Measurements from ENCODE around the gene TNFAIP8.
A peak's percentile ranks its signal among the peaks of the same experiment; 100 is the strongest.

Gene TNFAIP8

DNA sequence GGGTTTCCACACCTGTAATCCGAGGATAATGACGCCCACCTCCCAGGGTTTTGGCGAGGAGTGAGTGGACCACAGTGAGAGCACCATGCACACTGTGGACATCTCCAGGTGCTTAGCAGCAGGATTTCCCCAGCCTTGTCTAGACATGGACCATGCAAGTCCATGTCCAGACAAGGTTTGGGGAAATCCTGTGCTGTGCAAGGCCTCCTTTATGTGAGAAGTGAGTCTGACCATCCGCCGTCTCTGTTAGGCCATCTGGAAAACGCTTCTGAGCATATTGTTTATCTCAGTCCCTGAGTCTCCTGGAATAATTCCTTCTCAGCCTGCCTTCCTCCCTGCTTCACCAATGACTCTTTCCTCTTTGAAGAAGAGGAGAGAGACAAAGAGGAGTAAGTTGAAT, 26.2 kb upstream of the TNFAIP8 start:
- no peak for DNase-seq

DNA sequence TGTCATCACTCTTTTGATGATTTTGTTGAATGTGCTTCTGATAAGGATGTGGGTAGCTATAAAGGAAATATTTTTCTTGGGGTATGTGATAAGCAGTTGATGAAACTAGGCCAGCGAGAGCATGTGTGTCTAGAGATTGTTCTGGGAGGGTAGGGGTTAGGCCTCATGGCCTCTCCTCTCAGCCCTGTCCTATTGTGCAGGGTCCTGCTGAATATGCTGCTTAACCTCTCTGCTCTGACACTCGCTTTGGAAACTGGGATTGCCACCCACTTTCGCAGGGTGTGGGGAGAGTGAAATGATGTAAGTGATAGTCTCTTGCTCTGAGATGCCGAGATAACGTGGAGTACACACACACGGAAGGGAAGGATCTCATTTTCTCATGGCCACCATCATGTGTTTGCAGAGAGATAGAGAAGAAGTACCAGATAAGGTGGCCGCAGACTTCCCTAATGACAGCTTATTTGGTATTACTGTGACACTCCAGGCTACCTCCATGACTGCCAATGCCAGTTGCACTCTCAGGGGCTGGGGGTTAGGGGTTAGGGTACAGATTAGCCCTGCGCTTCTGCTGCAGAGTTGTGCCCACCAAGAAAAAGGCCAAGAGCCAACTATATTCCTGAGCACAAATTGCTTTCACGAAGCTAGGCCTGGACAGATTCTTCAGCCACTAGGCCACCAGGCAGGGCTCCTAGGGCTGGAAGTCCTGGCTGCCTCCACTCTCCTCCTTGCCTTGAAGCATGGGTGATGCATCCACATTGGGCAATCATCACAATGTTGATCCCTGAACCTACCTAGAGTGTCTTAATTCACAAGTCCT, 25.2 kb upstream of the TNFAIP8 start:
- DNase-seq, result no peak

DNA sequence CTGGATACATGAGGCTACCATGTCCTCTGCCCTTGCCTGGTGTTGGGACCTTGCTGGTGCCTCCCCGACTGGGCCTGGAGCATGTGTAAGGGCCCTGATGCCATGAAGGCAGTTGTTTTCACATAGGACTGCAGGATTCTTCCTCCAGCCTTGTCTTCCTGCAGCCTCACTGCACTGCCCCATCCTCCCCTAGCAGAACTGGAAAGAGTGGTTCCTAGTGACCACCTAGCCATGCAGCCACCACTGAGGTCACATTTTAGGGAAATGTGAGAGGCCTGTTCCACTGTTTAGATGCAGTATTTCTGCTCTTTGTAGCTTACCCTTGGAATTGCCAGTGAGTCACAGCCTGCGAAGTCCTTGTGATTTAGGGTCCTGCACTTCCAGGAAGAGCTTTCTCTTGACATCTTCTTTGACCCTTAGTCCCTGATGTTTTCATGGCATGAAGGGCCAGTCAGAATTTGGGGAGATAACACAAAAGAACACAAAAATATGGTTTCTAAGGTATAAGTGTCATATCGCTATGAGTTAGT, 24.2 kb upstream of the TNFAIP8 start:
- DNase-seq, result peak; percentile 54

DNA sequence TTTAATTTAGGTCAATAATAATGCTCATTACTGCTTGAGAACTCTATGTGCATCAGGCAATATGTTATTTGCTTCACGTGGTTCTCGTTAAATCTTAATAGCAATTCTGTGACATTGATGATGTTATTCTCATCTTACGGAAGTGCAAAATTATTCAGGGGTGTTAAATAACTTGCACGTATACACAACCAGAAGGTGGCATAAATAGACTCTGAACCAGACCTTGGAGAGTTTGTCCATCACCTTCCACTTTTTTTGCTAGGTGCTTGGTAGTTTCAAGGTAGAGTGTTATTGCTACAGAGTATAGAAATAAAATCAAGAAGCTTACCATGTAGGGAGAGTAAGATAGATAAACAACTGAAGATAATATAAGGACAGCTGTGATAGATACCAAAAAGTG, 23.6 kb upstream of the TNFAIP8 start:
- no peak for DNase-seq

DNA sequence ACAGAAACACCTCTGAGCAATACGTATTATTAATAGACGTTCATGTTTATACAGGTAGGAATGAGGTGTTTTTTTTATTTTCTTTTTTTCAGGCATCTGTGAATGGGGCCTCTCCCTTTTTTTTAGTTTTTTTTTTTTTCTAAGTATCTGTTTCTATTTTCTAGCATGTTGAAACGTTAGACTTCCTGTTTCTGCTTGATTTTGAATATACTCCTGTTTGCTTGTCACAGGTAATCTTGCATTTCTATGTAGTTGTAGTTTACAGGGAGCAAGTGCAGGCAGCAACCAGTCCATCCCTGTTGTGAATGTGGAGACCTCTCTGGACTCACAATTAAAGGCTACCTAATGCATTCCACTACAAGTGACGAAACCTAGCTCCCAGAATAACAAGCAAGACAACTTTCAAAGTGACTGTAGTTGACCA, 22.8 kb upstream of the TNFAIP8 start:
- no peak for DNase-seq

DNA sequence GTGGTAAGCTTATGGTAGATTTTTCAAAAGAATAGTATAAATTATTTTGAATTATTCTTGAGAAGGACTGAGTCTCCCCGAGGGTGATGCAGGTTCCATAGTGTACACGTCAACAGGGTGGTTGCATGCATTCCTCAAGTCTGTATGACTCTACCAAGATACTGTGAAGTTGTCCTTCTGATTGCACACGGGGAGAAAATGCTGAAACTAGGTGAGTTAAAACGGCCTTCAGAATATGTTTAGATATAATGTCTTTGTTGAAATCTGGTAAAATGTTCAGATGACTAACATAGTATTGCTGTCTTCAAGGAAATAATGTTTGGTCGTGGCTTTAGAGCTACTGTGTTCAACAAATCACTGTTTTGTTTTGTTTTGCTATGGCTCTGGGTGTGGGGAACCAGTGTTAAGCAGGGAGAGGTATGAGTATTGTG, 22.4 kb upstream of the TNFAIP8 start:
- no peak for DNase-seq

DNA sequence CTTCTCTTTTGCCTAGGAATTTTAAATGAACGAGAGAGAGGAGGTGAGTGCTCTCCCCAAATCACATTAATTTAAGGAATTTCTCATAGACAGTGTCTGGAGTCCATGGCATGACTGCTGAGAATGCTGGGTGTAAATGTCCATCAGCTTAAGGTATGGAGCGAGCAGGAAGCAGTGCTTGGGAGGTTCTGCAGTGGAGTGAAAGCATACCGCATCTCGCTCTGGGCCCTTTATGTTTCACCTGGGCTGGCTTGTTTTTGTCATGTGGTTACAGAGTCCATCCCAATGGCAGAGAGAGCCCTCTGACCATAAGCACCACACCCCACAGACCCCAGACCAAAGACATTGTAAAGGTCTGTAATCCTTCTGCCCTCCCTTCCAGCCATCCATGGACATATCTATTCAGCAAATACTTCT, 20.6 kb upstream of the TNFAIP8 start:
- no peak for DNase-seq

DNA sequence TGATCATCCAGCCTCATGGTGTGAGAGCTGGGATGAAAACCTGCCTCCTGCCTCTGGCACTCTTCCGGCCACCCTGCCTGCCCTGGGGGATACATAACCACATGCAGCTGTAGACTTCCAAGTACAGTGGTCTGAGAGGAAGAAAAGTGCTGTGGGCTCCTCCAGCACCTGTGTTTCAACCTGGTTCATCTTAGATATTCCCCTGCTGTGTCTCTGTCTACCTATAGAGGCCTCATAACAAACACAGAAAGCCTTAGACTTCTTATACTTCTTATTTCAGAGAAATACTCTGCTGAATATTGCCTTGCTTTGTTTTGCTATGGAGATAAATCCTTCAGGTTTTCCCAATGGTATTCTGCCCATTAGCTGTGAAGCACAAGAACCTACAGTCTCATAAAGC, 19.6 kb upstream of the TNFAIP8 start:
- DNase-seq, result no peak

DNA sequence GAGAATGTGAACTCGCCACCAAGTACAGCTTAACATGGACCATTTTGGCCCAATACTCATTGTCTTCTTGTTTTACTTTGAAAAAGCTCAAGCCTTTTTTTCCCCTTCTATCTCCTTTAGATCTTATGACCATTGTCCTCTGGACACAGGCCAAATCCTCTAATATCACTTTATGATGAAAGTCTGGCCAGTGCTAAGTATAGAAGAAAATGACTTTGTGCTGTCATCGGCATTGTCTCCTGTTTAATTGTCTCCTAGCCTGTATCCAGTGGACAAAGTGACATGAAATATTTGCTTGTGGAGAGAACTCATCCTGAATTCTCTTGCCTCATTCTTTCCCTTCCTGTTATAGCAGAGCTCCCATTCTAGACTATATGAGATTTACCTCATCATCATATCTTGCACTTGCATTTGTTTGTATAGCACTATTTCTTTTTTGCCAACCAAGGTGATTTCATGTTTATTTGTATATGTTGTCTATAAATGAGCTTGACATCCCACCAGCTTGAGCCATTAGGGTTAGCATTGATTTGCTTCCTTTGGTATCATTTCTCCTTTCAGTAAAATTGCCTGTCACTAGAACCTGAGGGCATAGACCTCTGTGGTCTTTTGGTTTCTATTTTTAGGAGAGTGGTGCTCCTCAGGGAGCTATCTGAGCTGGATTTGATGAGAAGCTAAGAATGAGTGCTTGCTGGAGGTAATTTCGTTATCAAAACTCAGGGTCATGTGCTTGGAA, 18.8 kb upstream of the TNFAIP8 start:
- no peak for DNase-seq

DNA sequence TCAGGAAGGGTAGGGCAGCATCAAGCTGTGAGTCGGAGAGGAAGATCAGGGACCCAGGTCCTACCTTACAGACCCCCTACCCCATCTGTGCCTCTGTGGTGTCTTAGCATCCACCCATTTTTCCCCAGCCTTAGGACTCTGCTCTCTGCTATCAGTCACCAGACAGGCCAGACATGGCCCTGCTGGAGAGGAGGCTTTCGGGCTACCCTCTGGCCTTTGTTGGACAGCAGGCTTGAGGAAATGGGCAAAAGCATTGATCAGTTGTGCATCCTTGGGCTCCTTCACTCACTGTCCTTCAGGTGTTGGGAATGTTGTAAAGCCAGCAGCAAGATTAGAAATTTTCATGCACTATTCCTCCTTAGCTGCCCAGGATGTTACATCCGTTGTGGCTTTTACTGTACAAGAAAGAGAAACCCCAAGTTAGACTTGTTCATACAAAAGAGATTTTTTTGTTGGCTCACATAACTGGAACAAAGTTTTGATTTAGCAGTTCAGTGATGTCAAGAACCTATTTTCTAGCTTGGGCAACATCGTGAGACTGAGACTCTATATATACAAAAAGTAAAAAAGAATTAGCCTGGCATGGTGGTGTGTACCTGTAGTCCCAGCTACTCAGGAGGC, 17.4 kb upstream of the TNFAIP8 start:
- DNase-seq, result no peak

DNA sequence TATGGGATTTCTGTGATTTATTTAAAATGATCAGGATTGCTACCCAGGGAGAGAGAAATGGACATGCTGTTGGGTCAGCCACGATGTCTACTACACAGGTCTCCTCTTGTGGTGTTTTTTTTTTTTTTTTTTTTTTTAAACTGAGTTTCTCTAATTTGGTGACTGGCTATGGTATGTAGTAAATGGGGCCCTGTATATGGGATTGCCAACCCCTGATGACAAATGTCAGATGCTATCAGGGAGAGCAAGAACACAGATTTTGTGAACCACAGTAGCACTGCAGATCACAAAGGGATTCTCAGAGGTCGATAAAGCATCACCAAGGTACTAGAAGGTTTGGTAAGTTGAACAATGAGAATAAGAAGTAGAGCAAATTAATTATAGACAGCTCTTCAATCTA, 16.5 kb upstream of the TNFAIP8 start:
- no peak for DNase-seq

DNA sequence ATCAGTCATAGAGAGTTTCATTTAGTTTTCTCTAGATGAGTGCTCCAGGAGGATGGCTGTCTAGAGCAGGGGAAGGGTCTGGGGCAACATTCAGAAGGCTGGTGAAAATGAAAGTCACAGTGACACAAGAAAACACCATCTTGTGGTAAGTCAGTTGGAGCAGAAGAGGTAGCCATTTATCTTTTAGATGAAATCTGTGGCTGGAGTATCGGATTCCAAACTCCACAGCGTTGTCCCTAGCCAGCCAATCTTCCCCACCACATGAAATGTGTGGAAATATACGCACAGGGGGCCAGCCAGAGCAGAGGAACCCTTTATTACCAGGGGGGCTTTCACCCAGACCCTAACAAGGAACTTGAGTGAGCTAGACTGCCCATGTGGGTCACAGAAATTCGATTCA, 15.9 kb upstream of the TNFAIP8 start:
- DNase-seq, result no peak

DNA sequence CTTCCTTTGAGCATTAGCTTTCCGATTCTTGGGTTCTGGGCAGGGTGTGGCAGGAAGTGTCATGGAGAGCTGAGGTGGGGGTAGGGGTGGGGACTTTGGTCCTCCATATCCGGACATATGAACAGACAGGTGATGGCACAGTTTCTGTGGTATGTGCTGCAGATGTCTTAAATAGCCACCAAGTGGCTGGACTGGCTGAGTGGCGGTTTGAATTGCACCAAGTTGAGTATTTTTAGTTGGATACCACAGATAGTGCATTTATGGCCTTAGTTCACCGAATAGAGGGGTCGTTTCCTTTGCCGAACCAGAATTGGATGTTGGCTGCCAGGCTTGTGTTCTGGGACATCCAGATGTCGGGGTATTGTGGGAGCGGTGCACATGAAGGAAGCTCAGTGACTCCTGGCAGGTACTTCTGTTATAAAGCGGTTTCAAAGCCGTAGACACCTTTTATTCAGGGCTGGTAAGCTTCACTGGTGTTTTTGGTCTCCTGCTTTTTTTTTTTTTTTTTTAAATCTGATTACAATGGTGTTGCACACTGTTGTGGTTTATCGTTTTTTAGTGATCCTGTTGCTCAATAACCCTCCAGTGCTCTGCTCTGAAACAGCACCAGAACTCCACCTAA, 15.1 kb upstream of the TNFAIP8 start:
- no peak for DNase-seq

DNA sequence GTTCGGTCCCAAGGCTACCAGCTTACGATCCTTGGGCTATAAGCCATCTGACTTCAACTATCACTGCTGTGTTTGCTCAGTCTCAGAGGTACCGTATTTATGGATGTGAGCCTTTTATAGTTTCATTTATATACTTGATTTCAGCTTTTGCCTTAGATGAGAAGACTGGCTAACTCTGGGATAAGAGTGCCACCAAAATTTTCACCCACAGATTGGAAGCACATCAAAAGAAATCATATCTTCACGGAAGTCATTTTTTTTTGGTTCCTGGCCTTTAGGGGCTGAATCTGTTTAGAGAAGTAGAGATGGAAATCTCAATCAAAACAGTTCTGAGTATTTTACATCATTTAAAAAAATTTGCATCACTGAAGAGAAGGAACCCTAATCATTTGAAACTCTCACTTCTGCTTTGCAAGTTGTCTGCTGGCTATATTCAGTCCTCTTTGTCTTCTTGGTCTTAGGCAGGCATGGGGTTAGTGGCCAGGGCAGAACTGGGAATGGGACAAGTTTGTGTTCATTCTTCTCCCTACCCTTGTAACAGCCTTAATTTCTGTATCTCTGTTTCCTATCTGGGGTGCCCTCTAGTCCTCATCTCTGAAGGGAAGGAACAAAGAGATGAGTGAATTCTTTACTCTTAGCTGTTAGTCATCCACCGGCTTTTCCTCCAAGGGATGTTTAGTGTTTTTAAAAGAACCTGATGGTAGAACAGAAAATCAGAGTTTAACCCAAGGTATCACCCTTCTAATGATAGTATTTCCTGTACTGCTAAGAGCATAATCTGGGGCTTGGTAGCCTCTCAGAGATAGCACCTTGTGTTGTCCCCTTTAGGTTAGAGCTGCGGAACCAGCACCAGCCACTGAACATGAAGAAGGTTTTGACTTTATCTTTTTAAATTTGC, 14.1 kb upstream of the TNFAIP8 start:
- peak; percentile 78 for DNase-seq

DNA sequence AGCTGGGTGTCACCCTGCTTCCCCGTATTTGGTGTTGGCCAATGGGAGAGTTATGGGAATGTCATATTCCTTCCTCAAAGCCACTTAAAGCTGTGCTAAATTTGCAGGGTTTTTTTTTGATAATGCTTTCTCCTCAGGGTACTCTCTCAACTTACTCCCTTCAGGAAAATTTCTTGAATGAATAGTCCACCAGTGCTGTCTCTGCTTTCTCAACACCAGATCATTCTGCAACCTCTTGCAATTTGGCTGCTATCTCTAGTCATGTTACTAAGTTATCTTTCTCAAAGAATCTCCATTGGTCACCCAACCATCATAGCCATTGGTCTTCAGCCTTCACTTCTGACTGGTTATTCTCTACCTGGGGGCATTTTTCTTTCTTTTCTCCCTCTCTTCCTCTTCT, 13.4 kb upstream of the TNFAIP8 start:
- DNase-seq, result peak; percentile 62

DNA sequence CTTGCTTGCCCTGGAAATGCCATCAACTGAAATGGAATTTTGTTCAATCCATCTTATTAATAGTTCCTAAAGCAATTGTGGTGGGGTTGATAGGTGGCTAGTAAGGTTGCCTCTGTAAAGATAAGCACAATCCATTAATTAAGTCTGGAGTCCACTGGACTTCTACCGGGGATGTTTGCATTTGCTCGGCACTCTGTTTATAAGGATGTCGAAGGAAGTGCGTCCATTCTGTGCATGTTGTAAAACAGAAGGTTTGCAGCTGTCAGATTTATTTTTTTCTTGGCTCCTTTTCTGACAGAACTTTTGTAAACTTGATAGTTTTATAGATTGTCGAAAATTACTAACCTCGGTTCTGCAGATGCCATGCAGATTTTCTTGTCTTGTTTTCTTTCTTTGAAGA, 12.8 kb upstream of the TNFAIP8 start:
- no peak for DNase-seq

DNA sequence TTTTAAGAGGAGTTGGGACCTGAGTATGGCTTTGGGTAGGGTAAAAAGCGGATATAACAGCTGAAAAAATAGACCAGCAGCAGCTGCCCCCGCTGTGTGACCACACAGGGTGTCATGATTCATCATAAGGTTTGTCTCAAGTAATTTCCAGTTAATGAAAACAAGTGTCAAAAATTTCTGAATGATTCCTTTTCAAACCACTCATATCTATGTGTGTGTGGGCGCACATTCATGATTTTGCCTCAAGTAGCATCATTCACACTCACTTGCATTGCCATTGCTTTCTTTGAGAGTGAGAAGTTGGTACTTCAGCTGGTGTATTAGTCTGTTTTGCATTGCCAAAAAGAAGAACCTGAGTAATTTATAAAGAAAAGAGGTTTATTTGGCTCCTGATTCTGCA, 12.1 kb upstream of the TNFAIP8 start:
- DNase-seq, result peak; percentile 85

DNA sequence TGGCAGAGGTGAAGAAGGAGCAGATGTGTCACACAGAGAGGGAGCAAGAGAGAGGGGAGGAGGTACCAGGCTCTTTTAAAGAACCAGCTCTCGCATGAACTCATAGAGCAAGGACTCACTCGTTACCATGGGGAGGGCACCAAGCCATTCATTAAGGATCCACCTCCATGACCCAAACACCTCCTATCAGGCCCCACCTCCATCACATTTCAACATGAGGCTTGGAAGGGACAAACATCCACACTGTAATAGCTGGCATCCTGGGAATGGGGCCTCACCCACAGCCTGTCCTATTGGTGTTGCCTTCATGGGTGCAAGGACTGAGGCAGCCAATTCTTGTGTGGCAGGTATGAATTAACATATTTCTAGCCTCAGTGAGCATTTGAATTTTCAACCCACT, 11.6 kb upstream of the TNFAIP8 start:
- no peak for DNase-seq

DNA sequence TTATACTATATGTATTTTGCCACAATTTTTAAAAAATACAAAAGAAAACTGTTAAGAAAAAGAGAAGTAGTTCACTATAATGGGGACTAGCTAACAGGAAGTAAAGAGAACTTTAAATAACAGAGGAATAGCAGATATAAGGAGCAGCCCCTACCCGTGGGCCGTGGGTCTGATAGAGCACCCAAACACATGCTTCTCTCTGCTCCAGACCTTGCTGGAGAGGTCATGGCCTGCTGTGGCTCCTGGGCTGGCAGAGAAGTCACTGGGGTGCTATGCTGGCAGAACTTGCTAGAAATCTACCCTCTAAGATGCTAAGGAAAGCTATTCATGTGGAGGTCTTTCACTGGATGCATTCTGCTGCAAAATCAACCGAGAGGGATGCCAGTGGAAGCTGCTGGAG, 10.0 kb upstream of the TNFAIP8 start:
- no peak for DNase-seq

DNA sequence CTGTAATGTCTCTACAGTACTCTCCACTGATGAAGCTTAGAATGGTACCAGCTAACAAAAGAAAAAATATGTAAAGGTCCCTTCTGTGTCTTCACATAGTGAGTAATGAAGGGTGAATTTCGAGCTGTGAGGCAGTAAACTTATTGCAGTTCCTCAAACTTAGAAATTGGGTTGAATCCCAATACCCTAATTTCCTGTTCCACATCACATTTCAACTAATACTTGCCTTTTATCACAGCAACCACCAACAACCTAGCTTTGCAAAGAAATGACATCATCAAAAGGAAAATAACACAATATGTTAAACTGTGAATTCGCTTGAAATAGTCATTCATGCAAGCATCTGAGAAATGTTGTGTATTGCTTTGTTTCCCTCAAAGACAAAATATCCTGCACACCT, 9.4 kb upstream of the TNFAIP8 start:
- DNase-seq, result peak; percentile 58

DNA sequence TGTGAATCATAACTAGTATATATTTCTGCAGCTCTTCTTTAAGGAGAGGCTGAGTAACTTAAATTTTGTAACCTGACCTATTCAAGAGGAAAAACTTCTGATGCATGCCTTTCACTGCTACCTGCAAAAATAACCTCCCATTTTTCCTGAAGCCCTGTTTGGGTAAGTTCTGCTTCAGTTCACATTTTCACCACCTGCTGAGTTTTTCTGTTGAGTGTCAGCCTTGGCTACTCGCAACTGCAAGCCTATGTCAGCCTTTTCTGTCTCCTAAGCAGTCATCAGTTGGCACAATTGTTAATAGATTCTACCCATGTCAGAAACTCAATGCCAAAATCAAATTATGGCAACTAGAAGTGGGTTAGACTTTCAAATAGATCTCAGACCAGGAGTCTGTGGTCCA, 8.2 kb upstream of the TNFAIP8 start:
- DNase-seq, result no peak

DNA sequence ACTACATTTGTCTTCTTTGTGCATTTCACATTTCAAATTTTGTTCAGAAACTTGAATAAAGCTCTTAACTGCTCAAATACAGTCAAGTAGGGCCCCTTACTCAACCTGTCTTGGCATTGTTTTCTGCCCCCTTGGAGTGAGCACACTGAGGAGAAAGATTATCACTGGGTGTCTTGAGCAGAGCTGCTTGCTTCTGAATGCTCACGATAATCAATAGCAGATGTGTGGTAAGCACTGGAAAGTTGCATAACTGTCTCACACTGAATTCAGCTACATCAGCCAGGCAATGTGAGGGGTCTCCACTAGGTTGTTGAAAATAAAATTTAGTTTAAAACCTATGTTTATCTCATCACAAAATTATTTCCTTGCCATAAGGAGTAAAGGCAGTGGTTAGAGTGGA, 7.8 kb upstream of the TNFAIP8 start:
- no peak for DNase-seq
